HTR-8/SVneo (cell line): ENCODE data around the gene VSTM1.
"Not testable (repeated sequence)": the region's sequence is repeated elsewhere in the genome, so short reads cannot be mapped to it uniquely, and the experiment has no call there.

Experiments
- DNase-seq: peaks from one replicate; pipeline ENCODE4 v3.0.0; 2011; ENCODE audit warnings: low spot score, mixed read lengths; ENCODE audit not compliant: insufficient read length
- FAIRE-seq: peaks from 2 replicates; lab custom pipeline; 2011; peaks lifted over from hg19 to GRCh38; lab: Jason Lieb, UNC

The VSTM1 gene, protein sequence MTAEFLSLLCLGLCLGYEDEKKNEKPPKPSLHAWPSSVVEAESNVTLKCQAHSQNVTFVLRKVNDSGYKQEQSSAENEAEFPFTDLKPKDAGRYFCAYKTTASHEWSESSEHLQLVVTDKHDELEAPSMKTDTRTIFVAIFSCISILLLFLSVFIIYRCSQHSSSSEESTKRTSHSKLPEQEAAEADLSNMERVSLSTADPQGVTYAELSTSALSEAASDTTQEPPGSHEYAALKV

DNA sequence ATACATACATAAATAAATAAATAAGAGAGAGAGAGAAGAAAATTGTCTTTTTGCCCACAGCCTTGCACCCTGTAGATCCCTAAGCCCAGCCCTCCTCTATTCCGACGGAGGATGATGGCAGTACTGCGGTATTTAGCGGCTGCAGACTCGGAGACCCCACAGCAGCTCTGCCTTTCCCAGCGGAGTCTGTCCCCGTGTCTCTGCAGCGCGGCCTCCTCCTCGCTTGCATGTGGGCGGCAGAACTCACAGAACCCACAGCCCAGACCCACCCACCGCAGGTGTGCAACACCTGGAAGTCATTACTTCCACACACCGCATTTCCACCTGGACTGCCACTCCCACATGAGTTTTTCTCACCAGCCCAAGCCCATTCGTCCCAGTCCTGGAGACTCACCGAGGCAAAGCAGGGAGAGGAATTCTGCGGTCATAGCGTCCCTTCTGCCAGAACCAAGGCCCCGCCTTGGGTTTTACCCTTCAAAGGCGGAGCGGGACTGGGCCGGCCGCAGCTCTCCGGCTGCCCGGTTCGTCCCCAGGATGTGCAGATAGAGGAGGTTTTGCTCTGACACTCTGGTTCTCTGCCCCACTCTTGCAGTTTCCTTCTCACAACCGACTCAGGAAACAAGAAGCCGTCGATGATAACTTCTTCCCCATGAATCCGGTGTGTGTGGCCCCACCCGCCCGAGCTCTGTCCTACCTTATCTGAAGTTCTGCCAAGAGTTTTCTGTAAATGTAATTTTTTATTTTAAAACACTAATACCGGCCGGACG is at the start of gene VSTM1:
Gene VSTM1 (minus strand): TSS at position 548 of the 767 bp plus-strand sequence. CDS start 120 bp downstream, at position 428.
- DNase-seq, result no peak
- no peak for FAIRE-seq

DNA sequence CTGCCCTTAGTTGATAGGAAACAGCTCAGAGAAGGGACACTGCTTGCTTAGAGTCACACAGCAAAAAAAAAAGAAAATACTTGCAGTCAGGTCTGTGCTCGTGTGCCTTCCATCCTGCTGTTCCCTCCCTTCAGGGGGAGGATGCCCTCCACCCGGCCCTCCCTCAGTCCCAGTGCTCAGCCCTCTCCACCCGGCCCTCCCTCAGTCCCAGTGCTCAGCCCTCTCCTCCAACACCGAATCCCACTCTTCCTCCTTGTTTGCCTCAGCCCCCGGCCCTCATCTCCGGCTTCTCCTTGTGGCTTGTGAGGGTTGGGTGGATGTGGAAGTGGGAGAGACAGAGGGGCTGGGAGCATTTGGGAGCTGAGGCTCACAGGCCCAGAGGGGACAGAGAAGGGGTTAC is 46.0 kb upstream of the VSTM1 start:
- FAIRE-seq (no peak), DNase-seq (no peak)

DNA sequence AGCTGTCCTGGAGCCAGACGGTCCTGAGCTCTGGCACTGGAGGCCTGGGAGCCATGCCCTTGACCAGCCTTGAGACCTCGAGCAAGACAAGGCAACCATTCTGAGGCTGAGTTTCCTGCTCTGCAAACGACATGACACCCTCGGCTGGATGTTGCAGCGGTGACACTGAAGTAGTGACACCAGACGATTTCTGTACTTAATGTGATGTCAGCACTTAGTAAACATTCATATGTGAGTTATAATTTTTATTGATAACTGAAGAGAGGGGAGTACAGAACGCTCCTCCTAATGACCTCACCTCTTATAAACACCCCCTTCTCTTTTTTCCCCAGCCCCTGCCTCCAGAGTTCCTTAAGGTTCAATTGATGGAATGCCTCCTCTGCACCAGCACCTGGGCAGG is 44.8 kb upstream of the VSTM1 start:
- FAIRE-seq, result no peak
- no peak for DNase-seq

DNA sequence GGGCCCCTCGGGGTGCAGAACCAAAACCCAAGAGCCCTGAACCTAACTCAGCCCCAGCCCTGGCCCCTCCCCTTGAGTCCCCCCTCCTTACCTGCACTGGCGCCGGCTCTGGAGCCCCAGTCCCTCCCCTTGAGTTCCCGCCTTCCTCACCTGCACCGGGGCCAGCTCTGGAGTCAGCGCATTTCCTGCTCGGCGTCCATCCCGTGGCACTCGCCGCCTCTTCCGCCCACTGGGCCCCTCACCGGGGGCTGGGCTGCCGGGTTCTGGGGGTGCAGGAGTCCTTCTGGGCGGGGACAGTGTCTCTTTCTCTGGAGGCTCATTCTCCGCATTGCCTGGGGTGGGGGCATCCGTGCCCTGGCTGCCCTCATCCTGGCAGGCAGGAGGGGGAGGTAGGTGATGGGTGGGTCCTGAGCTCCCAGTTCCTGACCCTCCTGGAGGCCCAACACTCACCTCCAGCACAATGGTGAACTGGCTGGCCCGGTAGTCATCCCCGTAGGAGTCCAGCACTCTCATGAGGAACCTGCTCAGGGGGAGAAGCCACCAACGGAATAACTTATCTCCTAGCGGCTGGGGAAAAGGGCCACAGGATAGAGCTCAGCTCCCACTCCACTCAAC is 44.3 kb upstream of the VSTM1 start:
- DNase-seq, result no peak
- no peak for FAIRE-seq

DNA sequence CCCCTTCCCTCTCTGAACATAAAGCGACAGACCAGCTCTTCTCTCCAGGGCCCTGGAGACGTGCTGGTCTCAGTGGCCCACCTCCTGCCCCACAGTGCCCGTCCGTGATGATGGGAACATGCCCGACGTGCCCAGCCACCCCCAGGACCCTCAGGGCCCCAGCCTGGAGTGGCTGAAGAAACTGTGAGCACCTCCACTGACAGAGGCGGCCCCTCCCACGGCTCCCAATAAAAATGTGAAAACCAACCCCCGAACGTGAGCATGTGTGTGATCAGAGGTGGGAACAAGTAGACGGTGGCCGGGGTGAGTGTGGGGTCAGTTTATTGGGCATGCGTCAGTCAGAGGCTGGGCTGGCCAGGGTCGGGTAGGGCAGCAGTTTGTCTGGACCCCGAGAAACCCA is 43.0 kb upstream of the VSTM1 start:
- no peak for FAIRE-seq
- no peak for DNase-seq

DNA sequence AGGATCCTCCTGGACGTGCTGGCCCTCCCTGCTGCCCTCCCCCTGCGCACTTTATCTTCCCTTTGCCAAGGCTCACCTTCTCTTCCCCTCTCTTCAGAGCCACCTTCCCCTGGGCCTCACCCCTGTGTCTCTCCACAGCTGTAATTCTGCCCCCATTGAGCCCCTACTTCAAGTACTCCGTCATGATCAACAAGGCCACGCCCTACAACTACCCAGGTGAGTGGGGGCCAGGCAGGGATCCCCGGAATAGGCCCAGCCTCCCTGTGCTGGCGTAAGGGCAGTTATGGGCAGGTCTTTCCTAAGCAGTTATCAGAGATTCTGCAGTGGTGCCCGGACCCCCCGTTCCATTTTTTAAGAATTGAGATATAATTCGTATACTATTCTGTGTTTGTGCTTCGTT is 42.1 kb upstream of the VSTM1 start:
- DNase-seq, result no peak
- FAIRE-seq, result no peak

DNA sequence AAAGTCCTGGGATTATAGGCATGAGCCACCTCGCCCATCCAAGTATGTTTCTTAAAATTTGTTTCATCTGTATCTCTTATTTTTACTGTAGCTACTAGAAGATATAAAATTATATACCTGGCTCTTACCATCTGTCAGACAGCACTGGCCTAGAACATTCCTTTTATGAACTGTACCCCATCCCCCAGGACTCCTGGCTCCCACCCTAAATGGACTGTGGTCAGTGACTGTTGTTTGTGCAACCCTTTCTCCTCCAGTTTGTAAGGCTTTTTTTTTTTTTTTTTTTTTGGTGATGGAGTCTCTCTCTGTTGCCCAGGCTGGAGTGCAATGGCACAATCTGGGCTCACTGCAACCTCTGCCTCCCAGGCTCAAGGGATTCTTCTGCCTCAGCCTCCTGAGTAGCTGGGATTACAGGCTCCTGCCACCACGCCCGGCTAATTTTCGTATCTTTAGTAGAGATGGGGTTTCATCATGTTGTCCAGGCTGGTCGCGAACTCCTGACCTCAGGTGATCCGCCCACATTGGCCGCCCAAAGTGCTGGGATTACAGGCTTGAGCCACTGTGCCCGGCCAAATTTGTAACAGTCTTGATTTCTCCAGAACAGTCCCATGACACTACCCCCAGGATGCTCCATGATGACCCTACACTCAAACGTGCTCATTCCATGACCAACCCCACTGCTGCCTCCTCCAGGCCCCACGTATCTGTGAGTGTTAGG is 41.5 kb upstream of the VSTM1 start:
- FAIRE-seq, result no peak
- no peak for DNase-seq

DNA sequence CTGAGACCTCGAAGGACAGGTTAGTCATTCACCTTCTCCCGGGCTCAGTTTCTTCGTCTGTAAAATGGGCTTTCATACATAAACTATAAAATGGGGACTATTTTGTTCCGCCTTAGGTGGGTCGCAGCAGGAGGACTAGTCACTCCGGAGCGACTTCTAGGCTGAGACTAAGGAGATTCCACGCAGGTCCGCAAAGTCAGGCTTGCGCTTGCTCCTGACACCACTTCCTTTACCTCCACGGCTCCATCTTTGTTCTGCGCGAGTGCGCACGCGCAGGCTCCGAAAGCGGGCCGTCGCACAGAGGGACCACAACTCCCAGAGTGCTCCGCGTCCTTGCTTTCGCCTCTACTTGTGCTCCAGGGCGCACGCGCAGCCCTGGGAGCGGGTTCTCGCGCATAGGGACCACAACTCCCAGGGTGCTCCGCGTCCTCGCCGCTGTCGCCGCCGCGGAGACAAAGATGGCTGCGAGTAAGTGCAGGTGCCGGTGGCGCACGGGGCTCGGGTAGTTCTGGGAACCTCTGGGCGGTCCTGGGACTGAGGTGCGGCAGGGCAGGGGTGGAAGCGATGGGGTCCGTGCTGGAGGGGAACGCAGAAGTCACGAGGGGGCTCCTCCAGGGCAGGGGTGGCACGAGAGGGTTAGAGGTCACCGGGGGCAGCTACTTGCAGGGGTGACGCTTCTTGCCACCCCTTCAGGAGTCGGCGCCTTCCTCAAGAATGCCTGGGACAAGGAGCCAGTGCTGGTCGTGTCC is 38.9 kb upstream of the VSTM1 start, which contains the start of gene NDUFA3:
Gene NDUFA3 (plus strand): TSS at position 435 of the 749 bp plus-strand sequence. CDS start 24 bp downstream, at position 459.
- DNase-seq (peak; percentile 99), FAIRE-seq (peak; percentile 99)

DNA sequence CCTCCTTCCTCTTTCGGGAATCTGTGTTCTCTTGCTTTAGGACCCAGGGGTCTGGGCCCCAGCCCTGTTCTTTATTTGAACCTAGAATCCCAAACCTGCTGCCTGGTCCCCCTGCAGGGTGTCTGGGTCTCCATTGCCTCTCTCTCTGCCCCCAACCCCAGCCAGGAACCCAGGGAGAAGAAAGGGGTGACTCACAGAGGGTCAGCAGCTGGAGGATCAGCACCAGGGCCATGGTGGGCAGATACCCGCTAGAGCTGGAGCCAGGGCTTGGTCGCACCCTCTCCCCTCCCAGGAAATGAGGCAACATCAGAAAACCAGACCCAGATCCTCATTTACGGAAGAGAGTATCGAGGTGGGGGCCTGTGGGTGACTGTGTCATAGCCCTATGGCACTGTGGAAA is 36.9 kb upstream of the VSTM1 start, which contains the start of gene OSCAR:
Gene OSCAR (minus strand): TSS at position 243 of the 400 bp plus-strand sequence. CDS start 11 bp downstream, at position 232.
- FAIRE-seq (no peak), DNase-seq (no peak)

DNA sequence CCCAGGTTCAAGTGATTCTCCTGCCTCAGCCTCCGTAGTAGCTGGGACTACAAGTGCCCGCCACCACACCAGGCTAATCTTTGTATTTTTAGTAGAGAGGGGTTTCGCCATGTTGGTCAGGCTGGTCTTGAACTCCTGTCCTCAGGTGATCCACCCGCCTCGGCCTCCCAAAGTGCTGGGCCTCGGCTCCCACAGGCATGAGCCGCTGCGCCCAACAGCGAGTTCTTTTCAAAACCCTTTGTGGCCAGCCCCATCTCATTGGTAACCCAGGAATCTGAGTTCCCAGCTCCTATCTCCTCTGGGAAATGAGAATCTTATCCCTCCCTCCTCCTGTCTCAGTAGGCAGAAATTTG is 36.2 kb upstream of the VSTM1 start:
- FAIRE-seq, DNase-seq: not testable (repeated sequence)

DNA sequence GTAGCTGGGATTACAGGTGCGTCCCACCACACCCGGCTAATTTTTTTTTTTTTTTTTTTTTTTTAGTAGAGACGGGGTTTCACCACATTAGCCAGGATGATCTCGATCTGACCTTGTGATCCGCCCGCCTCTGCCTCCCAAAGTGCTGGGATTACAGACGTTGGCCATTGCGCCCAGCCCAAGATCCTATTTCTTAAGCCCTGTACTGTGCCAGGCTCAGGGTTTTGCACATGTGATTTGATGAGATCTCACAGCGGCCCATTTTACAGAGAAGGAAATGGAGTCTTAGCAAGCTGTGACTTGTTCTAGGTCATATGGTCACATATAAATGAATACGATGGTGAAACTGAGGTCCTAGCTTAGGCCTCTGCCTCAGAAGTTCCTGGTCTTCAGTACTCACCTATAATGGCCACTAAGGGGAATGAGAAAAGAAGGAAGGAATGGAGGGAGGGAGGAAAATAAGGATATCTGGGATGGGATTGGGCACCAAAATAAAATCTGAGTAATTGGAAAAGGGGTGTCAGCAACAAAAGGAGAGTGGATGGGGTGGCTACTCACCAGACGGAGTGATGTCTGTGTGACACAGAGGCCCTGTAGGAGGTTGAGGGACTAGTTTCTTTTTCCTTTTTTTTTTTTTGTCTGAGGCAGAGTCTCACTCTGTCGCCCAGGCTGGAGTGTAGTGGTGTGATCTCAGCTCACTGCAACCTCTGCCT is 35.6 kb upstream of the VSTM1 start:
- DNase-seq (no peak), FAIRE-seq (no peak)

DNA sequence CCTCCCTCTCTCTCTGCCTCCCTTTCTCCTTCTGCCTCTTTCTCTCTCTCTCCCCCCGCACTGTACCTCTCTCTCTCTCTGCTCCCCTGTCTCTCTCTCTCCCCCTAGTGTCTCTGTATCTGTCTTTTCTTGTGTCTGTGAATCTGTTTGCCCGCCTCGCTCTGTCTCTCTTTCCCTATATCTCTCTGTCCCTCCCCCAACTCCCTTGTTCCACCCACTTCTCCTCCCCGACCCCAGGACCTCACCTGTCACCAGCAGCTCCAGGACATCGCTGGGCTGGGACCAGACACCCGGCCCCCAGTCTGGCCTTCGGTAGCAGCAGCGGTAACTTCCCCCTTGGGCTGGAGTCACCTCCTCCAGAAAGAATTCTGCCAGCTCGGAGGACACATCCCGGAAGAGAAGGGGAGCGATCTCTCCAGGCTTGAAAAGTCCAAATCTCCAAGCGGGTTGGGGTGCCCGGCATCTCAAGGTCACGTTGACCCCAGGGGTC is 33.0 kb upstream of the VSTM1 start:
- DNase-seq (no peak), FAIRE-seq (no peak)

DNA sequence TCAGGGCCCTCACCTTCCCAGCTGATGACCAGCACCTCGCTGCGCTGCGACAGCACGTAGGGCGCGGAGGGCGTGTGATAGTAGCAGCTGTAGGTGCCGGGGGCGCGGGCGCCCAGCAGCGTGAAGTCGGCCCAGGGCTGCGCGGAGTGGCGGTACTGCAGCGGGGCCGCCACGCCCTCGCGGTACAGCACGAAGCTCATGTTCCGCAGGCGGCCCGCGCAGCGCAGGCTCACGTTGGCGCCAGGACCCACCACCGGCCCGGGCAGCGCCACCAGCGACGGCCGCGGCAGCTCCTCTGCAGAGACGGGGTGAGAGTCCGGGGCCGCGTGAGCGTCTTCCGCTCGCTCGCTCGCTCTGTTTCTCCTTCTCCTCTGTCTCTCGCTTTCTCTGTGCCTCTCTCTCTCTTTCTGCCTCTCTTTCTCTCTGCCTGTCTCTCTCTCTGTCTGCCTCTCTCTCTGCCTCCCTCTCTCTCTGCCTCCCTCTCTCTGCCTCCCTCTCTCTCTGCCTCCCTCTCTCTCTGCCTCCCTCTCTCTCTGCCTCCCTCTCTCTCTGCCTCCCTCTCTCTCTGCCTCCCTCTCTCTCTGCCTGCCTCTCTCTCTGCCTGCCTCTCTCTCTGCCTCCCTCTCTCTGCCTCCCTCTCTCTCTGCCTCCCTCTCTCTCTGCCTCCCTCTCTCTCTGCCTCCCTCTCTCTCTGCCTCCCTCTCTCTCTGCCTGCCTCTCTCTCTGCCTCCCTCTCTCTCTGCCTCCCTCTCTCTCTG is 32.3 kb upstream of the VSTM1 start:
- DNase-seq, FAIRE-seq: not testable (repeated sequence)

DNA sequence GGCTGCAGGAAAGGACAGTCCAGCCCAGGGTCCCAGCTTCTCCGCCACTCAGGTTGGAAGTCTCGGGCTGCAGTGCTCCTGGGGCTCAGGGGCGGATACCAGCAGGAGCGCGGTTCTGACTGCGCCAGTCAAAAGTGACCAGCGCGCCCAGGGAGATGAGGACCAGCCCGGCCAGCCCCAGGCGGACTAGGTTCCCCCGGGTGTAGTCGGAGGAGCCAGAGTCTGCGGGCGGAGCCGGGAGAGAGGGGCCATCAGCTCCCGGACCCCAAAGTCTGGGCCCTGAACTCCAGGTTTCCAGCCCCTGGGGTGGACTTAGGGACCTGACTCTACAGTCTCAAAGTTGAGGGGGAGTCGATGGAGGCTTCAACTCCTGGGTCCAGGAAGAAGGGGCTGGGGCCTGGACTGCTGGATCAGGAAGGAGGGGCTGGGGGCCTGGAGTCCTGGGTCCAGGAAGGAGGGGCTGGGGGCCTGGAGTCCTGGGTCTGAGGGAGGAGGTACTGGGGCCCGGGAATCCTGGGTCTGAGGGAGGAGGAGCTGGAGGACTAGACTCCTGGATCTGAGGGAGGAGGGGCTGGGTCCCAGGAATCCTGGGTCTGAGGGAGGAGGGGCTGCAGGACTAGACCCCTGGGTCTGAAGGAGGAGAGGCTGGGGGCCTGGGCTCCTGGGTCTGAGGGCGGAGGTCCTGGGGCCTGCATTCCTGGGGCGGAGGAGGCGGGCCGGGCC is 31.6 kb upstream of the VSTM1 start:
- DNase-seq (no peak), FAIRE-seq (no peak)

DNA sequence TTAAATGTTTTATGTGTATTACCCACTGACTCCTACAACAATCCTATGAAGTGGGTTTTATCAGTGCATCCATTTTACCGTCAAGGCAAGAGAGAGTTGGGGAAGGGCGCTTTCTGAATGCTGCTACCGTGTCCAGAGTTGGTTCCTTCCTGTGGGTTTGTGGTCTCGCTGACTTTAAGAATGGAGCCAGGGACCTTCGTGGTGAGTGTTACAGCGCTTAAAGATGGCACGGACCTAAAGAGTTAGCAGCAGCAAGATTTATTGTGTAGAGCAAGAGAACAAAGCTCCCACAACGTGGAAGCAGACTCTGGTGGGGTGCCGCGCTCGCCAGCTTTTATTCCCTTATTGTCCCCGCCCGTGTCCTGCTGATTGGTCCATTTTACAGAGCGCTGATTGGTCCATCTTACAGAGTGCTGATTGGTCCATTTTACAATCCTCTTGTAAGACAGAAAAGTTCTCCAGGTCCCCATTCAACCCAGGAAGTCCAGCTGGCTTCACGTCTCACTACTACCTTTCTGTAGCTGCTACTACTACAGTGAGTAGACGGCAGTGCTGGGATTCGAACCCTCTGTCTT is 30.8 kb upstream of the VSTM1 start:
- DNase-seq, result no peak
- FAIRE-seq, result no peak

DNA sequence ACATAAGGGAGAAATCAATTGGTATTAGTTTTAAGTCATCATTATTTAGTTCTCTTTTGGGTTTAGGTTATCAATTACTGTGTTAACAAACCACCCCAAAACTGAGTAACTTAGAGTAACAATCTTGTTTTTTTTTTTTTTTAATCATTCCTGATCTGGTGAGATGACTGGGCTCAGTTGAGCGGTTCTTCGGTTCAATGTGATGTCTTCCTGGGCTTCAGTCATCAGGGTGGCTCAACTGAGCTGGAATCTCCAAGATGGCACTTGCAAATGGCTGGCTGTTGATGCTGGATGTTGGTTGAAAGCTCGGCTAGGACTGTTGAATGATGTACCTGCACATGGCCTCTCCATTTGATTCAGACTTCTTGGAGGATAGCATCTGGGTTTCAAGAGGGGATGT is 20.7 kb upstream of the VSTM1 start:
- no peak for FAIRE-seq
- no peak for DNase-seq

DNA sequence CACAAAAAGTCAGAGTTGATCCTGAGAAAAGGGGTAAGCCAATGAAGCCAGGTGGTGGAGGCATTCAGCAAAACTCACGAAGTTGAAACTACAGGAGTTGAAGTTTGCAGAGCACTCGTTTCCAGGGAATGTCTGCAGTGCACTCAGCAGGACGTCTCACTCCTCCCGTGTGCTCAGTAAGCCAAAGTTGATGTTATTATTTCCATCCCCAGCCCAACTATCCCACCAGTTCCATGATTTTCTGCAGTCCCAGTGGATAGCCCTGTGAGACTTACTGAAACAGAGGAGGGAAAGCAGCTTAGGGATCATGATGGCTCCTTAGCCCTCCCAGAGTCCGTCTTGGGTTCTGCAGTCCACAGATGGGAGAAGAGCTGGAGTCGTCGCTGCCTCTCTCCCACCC is 17.3 kb upstream of the VSTM1 start, which contains the start of gene TARM1:
Gene TARM1 (minus strand): TSS at position 334 of the 400 bp plus-strand sequence. CDS start 25 bp downstream, at position 309.
- no peak for DNase-seq
- FAIRE-seq, result no peak
